GM18499 (cell line): ENCODE results near the gene TMEM163.
"Not testable (repeated sequence)": the region's sequence is repeated elsewhere in the genome, so short reads cannot be mapped to it uniquely, and the experiment has no call there.

ENCODE experiments used
- ATAC-seq: cut with Tn5 transposase; IDR thresholded peaks from one replicate; pipeline ENCODE4 v1.9.1; 2021; ENCODE audit warnings: moderate number of reproducible peaks; ENCODE audit not compliant: insufficient read depth, unreplicated experiment

The TMEM163 gene

GRCh38 chr2:134586326-134586965, 132.4 kb downstream of the TMEM163 start:
- ATAC-seq: no peak

- ATAC-seq: no peak
These were observed 134.7 kb downstream of the TMEM163 start for GRCh38 chr2:134583997-134584520.

- no peak for ATAC-seq
These were observed 135.3 kb downstream of the TMEM163 start for GRCh38 chr2:134583462-134583861.

GRCh38 chr2:134582547-134582899, 136.3 kb downstream of the TMEM163 start:
- ATAC-seq: no peak

- ATAC-seq: peak; percentile 73
These were observed 136.8 kb downstream of the TMEM163 start for GRCh38 chr2:134581877-134582546.

GRCh38 chr2:134578316-134578715, 140.5 kb downstream of the TMEM163 start:
- no peak for ATAC-seq

- ATAC-seq: no peak
These were observed 142.3 kb downstream of the TMEM163 start for GRCh38 chr2:134576478-134576877.

- no peak for ATAC-seq
These were observed 142.9 kb downstream of the TMEM163 start for GRCh38 chr2:134575888-134576287.

GRCh38 chr2:134574611-134575330, 144.0 kb downstream of the TMEM163 start:
- ATAC-seq: no peak

- no peak for ATAC-seq
These were observed 145.1 kb downstream of the TMEM163 start for GRCh38 chr2:134573724-134574123.

GRCh38 chr2:134573085-134573370, 145.8 kb downstream of the TMEM163 start:
- no peak for ATAC-seq

GRCh38 chr2:134572314-134573084, 146.3 kb downstream of the TMEM163 start:
- no peak for ATAC-seq

GRCh38 chr2:134570676-134571075, 148.1 kb downstream of the TMEM163 start:
- ATAC-seq: no peak

- no peak for ATAC-seq
These were observed 150.4 kb downstream of the TMEM163 start for GRCh38 chr2:134568413-134568812.

GRCh38 chr2:134567666-134568065, 151.1 kb downstream of the TMEM163 start:
- no peak for ATAC-seq

- not testable (repeated sequence) for ATAC-seq
These were observed 153.8 kb downstream of the TMEM163 start for GRCh38 chr2:134564955-134565354.

GRCh38 chr2:134564549-134564948, 154.3 kb downstream of the TMEM163 start:
- ATAC-seq: no peak

- ATAC-seq: no peak
These were observed 160.5 kb downstream of the TMEM163 start for GRCh38 chr2:134558208-134558830.

GRCh38 chr2:134555411-134555810, 163.4 kb downstream of the TMEM163 start:
- ATAC-seq: no peak

GRCh38 chr2:134553657-134554056, 165.1 kb downstream of the TMEM163 start:
- ATAC-seq: no peak
